Activated CD4-positive, alpha-beta T cell treated with anti-CD3 and anti-CD28 coated beads, Interleukin-2, Interleukin-6, amounts not matched to agents 100 ng/mL and 50 ng/mL, durations not matched to agents 16 hours and 8 hours (primary cell): ENCODE data around the gene UBAC2.

ENCODE experiments used
- DNase-seq: peaks from one replicate; pipeline ENCODE4 v3.0.0-alpha.2; 2020

Gene UBAC2

DNA sequence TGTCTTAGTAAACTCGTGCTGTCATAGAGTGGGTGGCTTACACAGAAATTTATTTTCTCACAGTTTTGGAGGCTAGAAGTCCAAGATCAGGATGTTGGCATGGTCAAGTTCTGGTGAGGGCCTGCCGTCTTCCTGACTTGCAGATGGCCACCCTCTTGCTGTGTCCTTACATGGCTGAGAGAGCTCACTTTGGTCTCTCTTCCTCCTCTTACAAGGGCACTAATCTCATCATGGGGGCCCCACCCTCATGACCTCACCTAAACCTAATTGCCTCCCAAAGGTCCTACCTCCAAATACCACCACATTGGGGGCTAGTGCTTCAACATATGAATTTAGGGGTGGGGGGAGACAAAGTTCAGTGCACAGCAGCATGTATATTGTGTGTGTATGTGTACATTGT is 71.8 kb downstream of the UBAC2 start:
- DNase-seq: no peak

DNA sequence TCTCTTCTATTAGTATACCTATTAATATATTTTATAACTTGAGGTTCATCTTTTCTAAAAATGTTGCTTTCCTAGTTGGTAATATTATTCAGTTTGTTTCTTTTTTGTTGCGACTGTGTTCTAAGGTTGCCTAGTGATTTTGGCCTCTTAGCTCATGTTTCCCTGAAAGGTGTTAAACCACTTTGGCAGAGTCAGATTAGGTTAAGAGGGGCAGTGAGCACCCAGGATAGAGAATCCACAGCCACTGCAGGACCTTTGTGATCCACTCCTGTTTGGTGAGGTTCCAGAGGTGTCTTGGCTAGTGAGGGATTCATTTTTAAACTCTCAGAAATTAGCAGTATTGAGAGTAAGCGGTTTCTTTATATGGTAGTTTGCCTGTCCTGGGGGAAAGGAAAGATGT is 72.5 kb downstream of the UBAC2 start:
- no peak for DNase-seq

DNA sequence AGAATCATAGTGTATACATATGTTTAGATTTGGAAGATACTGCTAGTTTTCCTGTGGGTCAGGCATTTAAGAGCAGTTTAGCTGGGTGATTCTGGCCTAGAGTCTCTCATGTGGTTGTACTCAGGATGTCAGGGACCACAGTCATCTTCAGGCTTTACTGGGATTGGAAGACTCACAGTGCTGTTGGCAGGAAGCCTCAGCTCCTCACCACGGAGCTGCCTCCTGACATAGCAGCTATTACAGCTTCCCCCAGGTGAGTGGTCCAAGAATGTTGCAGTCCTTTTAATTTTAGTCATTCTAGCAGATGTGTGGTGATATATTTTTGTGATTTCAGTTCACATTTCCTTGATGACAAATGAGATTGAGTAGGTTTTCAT is 74.4 kb downstream of the UBAC2 start:
- DNase-seq: peak; percentile 76

DNA sequence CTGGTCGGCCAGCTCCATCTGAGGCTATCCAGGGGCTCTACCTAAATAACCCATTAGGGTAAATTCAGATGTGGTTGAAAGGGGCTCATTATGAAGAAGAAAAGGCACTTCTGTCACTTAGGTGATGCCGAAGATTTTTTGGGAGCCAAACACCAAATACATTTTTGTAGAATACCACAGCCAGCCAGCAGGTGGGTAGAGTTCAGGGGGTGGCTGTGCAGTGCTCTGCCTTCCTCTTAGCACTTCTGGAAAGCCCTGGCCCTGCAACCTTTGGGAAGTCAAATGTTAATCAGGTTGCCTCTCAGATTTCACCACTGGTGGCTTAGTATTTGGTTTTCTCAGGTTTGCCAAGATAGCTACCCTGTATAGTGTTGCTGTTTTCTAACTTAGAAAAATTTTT is 76.1 kb downstream of the UBAC2 start:
- DNase-seq: no peak

DNA sequence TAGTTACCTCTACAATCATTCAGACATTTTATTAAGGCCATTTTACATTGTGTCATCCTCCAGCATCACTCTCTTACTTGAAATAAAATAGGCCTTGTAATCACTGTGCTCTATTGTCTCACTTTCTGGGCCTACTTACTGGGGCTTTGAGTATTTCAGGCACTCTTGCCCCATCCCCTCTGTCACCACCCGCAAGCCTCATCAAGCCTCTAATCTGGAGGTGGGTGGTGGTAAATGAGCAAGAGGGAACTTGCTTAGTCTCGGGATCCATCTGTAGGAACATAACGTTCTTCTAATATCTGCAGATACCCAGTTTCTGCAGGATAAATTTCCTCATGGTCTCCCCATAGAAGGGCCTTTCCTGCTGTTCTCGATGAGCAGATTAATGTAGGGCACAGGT is 77.0 kb downstream of the UBAC2 start:
- no peak for DNase-seq

DNA sequence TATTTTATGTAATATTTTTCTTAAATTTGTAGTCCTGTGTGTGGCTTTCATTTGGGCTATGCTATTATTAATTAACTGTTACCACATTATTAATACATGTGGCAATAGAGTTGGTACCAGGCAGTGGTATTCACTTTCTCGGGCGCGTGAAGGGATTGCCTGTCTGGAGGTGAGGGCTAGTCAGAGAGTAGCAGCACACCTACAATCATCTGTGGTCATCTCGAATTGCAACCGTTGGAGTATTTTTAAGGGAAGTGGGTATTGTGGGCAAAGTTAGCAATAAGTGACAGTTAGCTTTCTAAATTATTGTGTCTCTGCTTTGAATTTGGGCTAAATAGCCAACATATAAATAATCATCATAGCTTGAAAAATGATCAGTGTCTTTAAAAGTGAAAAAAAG is 77.5 kb downstream of the UBAC2 start:
- DNase-seq: peak; percentile 60

DNA sequence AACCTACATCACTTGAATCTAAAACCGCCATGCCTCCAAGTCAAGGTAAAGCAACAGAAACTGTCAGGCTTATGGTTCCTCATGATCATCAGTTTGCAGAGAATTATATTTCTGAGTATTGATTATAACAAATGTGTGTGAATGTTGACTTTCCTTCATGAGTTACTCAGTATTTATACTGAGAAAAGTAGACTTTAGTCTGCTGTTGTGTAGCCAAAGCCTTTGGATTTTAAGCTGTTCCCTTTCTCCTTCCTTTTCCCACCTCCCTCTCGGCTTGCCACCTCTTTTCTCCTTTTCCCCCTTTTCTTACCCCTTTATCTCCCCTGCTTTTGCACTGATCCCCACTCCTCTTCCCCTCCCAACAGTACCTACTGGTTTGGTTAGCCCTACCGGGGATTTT is 78.2 kb downstream of the UBAC2 start:
- no peak for DNase-seq

DNA sequence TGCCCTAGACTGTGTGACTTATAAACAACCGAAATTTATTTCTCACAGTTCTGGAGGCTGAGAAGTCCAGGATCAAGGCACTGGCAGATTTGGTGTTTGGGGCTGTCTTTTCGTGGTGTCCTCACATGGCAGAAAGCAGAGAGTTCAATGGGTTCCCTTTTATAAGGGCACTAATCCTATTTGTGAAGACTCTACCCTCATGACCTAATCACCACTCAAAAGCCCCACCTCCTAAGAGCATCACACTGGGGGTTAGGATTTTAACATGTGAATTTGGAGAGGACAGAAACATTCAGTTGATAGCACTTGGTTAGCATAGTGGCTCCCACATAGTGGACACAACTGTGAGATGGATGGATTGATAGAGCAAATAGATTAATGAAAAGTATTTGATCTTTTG is 79.0 kb downstream of the UBAC2 start:
- DNase-seq: no peak

DNA sequence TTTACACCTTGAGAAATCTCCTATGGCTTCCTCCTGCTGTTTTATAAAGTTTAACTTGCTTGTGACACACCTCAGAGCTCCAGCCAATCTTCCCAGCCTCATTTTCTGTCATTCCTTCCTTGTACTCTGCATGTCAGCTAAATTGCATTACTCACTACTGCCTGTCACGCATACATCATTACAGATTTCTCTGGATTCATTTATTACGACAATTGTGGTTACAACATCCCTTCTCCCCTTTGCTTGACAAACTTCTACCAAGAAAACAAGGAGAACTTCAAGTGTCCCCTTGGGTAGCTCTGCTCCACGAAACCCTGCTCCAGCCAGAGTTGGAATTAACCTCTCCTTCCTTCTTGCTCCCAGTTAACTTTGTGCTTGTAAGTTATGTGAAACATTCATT is 79.5 kb downstream of the UBAC2 start:
- DNase-seq: no peak

DNA sequence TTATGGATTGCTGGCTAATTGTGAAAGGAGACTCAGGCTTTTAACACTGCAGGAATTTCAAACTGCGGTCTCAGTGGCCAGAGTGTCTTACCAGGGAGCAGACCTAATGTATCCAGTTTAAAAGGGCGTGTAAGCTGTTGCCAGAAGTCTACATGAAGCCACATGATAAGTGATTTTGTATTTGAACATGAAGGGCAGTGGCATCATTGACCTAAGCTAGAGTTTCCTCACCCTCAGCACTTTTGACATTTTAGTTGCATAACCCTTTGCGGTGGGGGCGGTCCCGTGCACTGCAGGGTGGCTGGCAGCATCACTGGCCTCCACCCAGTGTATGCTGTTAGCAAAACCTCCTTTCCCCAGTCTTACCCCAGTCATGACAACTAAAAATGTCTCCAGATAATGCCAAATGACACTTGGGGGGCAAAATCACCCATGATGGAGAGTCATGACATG is 81.2 kb downstream of the UBAC2 start:
- no peak for DNase-seq

DNA sequence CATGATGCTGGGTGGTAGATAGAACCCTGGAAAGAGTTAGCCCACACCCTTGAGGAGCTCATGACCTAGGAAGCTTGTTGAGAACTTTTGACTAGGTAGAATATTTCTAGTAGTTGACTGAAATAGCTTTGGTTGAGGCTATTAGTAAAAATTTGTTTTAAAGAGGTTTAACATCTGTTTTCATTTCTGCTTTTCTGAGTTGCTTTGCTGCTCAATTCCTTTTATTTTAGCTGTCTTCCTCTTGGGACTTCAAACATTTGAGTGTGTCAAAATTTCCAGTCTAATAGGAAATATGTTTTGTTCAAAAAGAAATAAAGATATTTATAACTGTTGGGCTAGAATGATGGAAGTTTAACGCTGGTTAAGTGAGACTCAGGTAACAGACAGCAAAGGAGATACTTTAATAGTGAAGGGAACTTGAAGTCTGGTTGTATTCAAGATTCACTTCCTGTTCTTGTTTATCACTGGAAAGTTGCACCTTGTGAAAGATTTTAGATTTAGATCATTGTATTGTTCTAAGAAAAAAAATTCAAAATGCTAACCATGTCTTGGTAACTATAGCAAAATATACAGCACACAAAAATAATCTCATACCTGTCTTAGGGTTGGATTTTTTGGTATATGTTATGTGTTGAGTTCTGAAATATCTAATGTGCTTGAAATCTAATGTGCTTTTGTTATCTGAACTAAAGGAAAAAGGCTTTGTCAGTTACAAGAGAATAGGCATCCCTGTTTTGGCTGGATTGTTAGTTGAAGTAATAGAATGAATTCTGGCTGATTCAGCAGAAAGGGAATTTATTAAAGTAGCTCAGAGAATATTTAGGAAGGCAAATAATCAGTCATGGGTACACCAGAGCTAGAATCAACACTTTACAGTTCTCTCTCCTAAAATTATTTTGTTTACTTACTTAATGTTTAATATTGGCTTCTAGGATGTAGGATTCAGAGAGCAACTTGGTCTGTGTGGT is 81.9 kb downstream of the UBAC2 start:
- DNase-seq: no peak

DNA sequence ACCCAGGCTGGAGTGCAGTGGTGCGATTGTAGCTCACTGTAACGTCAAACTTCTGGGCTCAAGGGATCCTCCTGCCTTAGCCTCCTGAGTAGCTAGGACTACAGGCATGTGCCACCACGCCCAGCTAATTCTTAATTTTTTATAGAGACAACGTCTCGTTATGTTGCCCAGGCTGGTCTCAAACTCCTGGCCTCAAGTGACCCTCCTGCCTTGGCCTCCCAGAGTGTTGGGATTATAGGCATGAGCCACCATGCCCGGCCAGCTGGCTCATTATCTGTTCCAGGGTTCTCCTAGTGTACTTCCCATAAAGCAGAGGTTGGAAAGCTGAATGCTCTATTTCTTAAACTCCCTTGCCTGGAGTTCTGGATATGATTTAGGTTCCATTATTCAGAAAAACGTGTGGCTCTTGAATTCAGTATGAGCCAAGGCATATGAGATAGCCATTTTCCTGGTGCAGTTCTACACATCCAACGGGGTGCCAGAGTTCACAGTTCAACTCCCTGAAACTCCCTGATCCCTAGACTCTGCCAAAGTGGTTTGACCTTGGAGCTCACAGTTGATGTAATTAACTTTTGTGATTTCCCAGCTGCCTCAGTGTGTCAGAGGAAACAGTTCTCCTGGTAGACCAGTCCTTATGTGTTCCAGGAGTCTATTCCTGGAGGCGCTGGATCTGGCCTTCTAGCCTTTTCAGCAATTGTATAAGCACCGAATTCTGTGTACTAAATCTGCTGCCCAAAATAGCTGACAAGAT is 85.0 kb downstream of the UBAC2 start:
- DNase-seq: no peak

DNA sequence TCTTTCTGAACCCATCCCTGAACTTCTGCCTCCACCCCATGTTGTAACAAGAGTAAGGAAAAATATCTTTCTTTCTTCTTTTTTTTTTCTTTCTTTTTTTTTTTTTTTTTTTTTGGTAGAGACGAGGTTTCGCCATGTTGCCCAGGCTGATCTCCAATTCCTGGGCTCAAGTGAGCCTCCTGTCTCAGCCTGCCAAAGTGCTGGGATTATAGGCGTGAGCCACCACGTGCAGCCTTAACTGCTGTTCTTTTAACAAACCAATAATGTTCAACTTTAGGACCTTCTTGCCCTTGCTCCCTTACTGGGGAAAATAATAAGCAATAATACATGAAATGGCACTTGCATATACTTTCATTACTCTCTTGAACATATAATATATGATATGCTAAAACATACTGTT is 86.9 kb downstream of the UBAC2 start:
- DNase-seq: no peak

DNA sequence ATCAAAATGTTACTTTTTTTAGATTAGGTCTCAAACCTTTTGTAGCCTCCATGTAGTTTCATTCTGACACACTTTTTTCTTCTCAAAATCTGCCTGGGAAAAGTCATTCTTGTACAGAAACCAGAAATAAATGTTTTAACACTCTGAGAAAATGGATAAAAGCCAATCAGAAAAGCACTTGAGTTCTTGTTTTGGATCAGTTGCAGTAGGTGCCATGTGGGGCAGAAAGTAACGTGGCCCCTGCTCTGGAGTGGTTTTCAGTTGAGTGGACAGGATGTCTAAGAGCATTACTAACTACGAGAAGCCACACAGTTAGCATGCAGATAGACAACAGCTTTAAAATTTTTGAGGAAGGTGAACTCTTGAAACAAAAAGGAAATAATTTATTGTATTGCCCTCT is 87.4 kb downstream of the UBAC2 start:
- peak; percentile 91 for DNase-seq

DNA sequence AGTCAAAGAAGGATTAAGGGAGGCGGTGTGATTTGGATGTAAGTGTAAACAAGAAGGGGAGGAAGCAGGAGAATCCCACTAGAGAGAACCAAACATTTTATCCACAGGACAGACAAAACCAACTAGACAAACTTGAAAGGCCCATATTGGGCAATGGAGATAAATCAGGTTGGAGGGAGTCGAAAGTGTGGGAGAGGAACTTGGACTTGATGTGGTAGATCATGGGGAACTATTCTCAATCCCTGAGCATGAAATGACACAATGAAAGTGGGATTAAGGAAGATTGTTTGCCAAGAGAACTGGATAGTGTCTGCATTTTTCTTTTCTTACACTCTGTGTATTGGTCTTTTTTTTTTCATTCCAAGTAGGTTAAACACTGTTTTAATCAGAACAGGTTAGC is 88.6 kb downstream of the UBAC2 start:
- DNase-seq: no peak

DNA sequence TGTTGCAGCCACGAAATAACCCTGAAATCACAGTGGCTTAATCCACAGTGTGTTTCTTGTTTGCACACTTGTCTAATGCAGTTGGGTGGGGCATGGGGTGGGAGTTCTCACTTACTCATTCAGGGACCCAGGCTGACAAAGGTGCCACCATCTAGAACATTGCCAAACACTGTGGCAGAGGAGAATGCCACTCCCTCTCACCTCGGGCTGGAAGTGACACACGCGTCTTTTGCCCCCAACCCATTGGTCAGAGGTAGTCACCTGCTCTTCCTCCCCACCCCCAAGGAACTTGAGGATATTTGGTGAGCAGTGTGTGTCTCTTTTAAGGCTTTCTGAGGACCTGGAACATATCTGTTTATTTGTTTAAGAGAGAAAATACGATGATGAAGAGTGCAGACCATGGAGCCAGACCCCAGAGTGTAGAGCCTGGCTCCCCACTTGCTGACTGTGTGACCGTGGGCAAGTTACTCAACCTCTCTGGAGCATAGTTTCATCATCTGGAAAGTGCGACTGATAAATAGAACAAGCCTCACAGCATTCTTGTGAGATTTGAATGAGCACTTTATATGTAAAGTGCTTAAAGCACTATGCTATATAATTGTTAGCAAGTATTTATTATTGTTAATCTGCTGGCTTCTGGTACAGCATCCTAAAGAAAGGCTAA is 89.2 kb downstream of the UBAC2 start:
- DNase-seq: peak; percentile 93

DNA sequence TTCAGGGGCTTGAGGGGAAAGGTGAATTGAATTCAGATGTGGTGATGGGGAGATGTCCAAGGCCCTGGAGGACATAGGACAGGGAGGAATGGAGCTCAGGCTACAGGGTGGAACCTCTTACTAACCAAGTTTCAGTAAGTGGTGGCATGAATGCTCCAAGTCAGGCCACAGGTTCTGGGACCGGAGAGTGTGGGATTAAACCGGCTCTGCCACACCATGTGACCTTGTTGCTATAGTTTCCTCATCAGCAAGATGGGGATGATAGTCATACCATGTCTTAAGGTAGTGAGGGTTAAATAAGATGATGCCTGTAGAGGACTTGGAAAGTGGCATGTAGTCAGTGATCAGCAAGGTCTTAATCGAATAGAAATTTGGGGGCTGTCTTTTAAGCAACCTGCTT is 90.2 kb downstream of the UBAC2 start:
- DNase-seq: no peak

DNA sequence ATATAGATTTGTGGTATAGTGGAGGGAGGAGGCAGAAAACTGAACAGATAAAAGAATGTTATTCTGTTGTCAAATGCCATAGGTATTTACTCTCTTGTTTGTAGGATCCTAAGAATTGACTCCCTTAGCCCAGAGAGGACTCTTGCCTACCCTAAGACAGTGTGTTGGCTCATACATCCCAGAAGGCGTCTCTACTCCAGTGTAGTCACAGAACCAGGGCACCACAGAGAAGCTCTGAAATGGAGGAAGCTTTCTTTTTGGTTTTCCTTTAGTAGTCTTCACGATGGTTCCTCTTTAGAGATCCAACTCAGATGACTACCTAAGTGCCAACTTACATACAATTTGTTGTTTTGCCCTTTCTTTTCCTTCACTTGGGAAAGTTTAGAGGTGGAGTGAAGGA is 92.5 kb downstream of the UBAC2 start:
- DNase-seq: no peak

DNA sequence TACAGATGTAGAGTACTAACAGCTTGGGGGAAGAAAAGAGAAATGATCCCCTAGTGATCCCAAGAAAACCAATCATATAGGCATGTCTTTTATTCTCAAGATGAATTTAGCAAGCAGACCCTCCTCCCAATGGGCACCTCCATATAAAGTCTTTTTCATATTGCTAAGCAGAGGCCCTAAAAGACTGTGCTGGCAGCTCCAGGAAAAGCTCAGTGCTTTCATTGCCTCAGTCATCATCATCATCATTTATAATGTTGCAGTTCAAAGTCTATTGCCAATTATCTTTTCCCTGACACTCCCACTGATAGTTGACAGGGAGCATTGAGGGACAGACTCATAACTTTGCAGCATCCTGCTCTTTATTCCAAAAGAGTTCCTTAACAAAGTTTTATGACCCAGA is 93.5 kb downstream of the UBAC2 start:
- no peak for DNase-seq

DNA sequence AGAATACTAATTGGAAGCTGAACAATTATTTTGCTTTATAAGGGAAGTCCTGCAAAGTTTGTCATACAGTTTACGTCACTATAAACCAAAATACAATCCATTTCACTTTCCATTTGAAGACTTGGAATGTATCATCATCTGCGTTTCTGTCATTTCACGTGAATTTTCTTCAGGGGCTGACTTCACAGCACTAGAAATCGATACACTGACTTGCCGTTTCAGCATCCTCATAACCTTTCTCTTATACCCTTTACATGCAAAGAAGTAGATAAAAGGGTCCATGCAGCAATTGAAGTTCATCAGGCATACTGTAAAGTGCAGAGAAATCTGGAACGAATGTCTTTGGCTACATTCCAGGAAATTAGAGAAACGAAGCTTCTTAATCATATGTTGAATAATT is 94.3 kb downstream of the UBAC2 start:
- DNase-seq: no peak

DNA sequence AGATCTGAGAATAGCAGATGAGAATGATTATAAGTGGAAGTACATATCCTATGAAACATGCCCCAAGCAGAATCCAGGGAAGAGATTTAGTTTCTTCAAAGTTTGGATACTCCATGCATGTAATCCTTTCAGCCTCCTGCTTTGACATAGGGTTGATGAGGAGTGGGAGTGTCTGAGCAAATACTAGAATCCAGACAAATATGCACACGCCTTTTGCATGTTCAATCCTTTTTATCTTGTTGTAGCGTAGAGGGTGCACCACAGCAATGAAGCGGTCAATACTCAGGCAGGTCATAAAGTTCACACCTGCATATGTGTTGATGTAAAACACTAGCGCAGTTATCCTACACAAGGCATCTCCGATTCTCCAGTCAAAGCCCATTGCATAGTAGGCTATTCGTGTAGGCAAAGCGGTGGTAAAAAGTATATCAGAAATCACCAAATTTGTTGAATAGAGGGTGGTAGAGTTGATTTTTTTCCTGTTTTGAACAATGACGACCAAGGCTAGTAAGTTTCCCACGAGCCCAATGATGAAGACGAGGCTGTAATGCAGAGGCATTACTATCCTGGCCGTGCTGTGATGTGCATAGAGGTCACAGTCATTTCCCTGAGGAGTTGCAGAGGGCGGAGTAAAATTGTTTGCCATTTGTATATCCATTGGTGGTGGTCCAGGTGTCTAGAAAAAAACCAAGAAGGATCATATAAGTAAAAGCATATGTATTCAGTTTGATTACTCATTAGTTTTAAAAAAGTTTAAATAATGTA is 95.0 kb downstream of the UBAC2 start:
- DNase-seq: no peak

DNA sequence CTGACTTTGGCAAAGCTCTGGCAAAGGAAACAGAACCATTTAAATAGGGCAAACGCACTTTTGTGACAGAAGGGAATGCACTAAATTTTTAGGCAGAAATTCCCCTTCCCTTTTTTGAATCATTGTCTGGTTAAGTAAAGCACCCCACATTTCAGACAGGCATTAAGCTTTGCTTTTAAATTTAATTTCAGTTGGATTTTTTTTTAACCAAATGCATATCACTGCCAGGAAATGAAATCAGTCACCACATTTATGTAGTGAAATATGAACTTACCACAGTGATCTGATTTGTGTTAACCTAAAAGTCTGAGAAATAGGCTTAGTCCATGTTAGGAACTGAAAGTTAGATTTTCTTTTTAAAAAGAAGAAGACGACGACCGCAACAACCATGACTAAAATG is 95.7 kb downstream of the UBAC2 start:
- DNase-seq: peak; percentile 66

DNA sequence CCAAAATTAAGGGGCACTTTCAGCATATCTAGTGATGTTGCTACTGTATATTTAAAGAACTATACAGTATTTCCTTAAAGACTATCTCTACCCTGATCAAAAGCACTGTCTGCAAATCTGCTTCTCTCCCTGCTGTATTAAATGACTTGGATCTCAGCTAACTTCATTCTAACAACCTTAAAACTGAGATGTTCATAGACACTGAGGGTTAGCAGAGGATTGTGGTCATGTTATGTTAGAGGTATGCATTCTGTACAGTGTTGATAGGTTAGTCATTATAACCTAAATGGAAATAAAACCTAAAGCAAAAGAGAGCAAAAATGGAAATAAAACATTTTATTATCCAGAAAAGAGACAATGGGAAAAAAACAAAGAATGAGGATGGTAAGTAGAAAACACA is 96.7 kb downstream of the UBAC2 start:
- DNase-seq: no peak
